ENCODE data around the gene PUM2. TPM values are rescaled to one million over a fixed set of nuclear protein-coding genes. Genes with fewer than 3 reads are reported as not detected.
A peak's percentile ranks its signal among the peaks of the same experiment; 100 is the strongest.
"Not testable (repeated sequence)": the region's sequence is repeated elsewhere in the genome, so short reads cannot be mapped to it uniquely, and the experiment has no call there.

PUM2 gene
- total RNA-seq, 1 experiment from 2014 or later: 24.9 TPM

DNA sequence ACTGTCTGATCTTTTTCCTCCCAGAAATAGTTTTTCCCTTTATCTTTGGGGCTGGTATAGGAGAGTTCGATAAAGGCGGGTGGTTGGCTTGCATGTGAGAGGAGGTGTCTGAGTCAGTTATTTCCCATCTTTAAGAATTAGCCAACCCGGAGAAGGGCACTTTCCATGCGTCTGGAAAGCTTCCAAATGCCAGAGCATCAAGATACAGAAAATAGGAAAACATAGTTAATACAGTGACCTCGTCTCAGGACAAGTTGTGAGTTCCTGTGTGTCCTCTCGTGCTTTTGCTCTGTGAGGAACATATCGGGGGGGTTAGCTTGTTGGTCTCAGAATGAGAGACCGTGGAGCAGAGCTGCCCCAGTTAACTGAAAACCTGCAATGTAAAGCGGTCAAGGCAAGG, 18.7 kb upstream of the PUM2 start:
- no peak for DNase-seq (ENCODE audit: low read depth)

GRCh38 chr2:20368706-20369105, 18.1 kb upstream of the PUM2 start:
- no peak for DNase-seq (ENCODE audit: low read depth)

GRCh38 chr2:20367929-20368328, 17.3 kb upstream of the PUM2 start:
- DNase-seq (ENCODE audit: low read depth): not testable (repeated sequence)

GRCh38 chr2:20366672-20367116, 16.1 kb upstream of the PUM2 start:
- no peak for DNase-seq (ENCODE audit: low read depth)

GRCh38 chr2:20365249-20365817, 14.7 kb upstream of the PUM2 start:
- peak; percentile 53 for DNase-seq (ENCODE audit: low read depth)

DNA sequence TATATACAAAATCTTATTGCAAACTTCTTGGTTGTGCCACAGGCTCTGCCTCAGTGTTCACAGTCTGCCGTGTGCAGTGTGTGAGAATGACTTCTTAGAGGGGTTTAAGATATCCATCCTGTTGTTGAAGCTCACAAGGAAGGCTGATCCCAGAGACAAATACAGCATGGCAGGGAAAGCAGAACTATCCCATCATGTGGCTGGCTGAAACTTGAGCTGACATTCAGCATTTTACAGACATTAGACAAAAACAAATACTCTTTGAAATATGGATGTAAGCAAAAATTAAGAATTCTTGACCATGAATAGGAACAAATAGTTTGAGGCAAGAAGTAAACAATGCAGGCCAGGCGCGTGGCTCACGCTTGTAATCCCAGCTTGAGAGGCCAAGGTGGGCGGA, 12.9 kb upstream of the PUM2 start:
- DNase-seq (ENCODE audit: low read depth): no peak

DNA sequence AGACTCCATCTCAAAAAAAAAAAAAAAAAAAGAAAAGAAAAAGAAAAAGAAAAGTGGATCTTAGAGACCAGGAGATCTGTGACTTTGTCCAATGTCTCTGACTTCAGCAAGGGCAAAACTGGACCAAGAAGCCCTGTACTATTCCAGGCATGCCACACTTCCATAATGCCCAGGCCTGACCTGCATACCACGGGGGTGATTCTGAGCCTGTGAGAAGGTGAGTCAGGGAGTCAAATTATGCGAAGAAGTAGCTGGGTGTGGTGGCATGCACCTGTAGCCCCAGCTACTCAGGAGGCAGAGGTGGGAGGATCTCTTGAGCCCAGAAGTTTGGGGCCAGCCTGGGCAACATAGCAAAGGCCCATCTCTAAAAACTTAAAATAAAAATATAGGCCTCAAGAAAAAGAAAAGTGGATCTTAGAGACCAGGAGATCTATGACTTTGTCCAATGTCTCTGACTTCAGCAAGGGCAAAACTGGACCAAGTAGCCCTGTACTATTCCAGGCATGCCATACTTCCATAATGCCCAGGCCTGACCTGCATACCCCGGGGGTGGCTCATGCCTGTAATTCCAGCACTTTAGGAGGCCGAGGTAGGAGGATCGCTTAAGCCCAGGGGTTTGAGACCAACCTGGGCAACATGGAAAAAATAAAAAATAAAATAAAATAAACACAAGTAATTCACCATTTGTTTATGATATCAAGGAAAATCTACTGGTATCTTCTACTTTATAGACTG, 12.2 kb upstream of the PUM2 start:
- DNase-seq (ENCODE audit: low read depth): no peak

DNA sequence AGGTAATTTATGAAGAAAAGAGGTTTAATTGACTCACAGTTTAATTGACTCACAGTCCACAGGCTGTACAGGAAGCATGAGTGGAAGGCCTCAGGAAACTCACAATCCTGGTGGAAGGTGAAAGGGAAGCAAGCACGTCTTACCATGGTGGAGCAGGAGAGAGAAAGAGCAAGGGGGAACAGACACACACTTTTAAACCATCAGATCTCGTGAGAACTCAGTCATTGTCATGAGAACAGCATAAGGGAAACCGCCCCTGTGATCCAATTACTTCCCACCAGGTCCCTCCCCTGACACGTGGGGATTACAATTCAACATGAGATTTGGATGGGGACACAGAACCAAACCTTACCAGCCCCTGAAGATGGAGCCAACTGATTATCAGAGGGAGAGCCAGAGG, 11.2 kb upstream of the PUM2 start:
- no peak for DNase-seq (ENCODE audit: low read depth)

DNA sequence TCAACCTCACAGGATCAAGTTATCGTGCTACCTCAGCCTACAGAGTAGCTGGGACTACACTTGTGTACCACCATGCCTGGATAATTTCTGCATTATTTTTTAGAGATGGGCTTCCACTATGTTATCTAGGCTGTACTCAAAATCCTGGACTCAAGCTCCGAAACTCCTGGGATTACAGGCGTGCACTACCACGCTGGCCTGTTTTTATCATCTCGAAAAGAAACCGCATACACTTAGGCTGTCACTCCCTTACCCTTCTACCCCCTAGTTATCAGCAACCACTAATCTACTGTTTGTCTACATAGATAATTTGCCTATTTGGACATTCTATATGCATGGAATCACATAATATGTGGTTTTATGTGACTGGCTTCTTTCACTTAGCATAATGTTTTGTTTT, 8.5 kb upstream of the PUM2 start:
- no peak for DNase-seq (ENCODE audit: low read depth)

DNA sequence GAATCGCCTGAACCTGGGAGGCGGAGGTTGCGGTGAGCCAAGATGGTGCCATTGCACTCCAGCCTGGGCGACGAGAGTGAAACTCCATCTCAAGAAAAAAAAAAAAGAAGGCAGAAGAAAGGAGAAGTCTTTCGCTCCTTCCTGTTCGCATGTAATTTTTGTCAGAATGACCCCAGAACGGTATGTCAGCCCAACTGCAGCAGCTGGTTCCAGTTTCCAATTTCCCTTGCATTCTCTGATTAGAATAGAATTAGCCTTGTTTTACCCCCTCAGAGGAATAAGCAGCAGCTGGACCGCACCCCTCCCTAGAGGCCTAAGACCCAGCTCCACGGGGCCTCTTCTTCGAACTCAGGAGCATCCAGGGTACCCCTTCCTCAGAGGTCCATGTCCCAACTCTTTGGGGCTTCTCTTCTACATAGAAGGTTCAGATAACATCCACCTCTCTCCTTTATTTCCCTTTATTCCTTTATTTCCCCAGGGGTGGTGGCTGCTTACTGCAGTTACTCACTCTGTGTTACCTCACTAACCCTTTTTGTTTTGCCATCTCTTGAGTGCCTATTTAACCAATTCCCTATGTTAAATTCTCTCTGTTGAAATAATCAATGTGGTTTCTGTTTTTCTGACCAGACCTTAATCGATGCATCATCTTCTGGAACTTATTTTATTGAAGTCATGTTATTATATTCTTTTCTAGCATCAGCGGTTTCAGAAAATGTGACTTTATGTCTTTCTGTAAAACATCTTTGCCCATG, 7.2 kb upstream of the PUM2 start:
- DNase-seq (ENCODE audit: low read depth): no peak

DNA sequence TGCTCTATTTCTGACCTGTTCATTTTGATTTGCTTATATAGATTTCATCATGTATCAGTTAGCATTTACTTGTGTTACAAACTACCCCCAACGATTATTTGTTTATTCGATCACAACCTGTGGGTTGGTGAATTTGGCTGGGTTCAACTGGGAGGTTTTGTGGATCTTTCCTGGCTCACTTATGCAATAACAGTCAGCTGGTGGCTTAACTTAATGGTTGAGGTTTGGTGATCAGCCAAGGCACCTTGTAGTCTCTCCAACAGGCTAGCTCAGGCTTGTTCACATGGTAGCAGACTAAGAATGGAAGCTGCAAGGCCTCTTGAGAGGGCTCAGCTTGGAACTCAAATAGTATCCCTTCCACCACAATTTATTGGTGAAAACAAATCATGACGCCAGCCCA, 5.4 kb upstream of the PUM2 start:
- peak; percentile 86 for DNase-seq (ENCODE audit: low read depth)

GRCh38 chr2:20355131-20355530, 4.5 kb upstream of the PUM2 start:
- no peak for DNase-seq (ENCODE audit: low read depth)

DNA sequence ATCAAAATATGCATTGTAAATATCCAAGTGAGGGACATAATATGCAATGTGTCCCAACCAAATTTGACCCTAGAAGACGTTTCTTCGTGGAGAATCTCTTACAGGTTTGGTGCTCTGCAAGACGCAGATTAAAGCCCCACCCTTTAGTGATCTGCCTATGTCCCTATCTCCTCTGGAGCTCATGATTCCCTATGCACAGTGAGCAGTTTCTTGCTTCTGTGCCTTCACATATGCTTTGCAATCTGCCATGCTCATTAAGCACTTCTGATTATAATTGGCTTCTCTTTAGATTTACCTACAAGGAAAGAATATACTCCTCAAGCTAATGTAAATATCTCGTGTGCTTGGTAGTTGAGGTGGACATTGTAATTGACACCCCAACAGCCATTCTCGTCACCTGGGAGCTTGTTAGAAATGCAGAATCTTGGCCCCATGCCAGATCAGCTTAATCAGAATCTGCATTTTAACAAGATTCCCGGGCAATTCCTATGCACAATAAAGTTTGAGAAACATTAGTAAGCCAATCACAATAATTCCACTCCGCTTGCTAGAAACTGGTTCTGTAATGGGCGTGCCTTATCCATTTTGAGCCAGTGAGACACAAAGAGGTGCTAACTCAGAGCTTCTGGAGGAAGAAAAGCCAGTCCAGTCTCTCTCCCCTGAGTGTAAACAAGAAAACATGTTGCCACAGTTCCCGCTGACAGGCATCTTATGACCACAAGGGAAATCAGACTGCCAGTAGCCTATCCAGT, 2.8 kb upstream of the PUM2 start:
- no peak for DNase-seq (ENCODE audit: low read depth)

DNA sequence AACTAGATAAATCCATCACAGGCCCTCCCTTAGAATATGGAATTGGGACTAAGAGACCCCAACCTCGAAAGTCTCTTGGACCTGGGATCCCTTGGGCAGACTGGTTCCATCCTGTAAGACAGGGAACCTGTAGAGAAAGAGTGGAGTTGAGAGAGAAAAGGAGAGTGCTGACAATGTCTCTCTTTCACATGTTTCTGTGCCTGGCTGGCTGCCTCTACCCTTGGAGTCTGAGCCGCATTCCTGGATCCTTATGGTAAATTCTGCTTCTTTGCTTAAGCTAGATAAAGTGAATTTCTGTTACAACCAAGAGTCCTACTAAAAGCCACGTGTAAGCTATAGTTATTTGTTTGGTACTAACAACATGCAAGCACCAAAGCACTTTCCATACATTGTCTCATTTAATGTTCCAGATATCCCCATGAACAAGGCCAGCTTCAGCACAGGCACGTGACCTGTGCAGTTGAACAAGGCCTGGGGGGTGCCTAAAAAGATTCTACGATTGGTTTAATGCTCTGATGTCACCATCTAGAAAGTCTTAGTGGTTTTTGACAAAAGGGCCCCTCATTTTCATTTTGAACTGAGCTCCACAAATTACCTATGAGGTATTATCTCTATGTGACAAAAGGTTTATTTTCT, 2.1 kb upstream of the PUM2 start:
- no peak for DNase-seq (ENCODE audit: low read depth)

- DNase-seq (ENCODE audit: low read depth): no peak
These were observed 1.6 kb upstream of the PUM2 start for GRCh38 chr2:20352230-20352578.

DNA sequence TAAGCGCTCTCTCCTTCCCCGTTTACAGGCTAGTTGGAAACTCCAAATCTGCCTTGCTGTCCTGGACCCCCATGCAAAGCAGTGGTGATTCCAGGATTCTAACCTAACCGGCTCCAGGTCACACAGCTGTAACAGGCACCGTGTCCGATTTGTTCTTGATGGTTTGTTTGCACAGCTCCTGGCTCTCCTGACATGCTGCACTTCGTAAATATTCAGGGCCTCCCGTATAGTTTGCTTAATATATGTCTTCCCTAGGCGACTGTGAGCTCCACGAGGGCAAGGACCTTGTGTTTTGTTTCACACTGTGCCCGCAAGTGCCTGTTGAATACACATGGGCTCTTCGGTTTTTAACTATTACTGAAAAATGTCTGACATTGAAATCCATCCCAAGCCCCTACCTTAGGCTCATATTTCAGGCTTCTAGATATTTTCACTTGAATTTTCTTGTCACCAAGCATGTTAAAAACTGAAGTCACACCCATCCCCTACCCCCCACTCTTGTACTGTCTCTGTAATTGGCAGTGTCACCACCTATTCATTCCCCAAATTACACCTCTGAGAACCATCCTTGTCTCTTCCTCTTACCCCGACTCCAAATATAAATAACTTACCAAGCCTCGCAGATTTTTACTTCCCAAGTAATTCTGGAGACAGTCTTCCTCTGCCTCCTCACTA, 1.0 kb upstream of the PUM2 start:
- no peak for DNase-seq (ENCODE audit: low read depth)

GRCh38 chr2:20350041-20350712, 467 bp downstream of the PUM2 start:
- DNase-seq (ENCODE audit: low read depth): no peak

DNA sequence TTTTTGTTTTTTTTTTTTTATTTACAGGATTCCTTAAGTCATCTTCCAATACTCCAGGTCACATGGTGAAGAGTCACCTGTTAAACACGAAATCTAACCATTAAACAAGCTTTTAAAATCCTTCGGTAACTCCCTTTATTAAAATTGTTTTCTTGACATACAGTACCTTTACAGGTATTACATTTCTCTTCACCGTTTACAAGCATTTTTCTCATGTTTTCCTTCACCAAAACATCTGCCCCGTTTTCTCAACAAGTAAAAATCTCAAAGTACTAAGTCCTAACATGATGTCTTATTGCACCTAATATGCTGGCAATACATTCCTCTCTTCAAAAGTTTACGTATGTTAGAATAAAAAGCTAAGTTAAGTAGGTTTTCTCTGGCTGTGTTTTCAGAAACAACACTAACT, 1.1 kb downstream of the PUM2 start:
- DNase-seq (ENCODE audit: low read depth): no peak

- no peak for DNase-seq (ENCODE audit: low read depth)
These were observed 2.1 kb downstream of the PUM2 start for GRCh38 chr2:20348542-20348941.

DNA sequence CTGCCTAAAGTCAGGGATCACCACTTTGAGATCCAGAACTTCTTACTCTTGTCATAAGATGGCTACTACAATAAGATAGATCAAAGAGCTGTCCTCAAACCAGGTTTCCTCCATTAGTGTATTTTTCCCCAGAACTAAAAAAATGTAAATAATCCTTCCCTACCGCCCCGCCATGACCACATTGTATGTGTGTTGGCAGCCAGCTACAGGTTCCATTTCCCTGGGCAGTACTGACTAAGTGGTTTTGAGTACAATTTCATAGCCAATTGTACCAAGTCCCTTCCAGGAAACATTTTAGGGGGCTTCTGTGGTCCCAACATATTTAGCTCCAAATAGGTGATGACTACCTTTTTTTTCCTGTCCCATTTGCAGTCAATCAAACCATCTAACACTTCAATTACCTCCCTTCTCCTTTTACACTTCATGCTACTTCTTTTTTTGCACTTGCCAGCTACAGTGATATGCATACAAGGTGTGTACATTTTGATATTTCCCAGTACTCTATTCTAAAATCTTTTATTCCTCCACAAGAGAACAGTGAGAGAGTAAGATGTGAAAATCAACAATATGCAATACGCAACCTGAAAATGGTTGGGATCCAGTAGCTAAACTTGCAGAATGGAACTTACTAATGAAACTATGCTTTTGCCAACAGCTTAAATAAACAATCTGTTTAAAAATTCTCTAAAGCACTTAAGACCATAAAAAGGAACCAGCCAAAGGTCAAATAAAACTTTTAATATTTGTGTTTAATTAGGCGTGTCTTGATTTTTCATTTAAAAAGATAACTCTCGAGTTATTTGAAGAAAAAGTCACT, 3.9 kb downstream of the PUM2 start:
- no peak for DNase-seq (ENCODE audit: low read depth)
